Stomach (tissue), 9 donors: ENCODE measurements around the gene IPCEF1. TPM values are rescaled to one million over a fixed set of nuclear protein-coding genes. Genes with fewer than 3 reads are reported as not detected.

ENCODE experiments used
- DNase-seq, 2 donors: peaks; one replicate each; pipeline versions ENCODE4 v3.0.0 to v3.0.0-alpha.2; 2013 to 2019
- H3K27ac ChIP-seq, 5 donors: fragments of 200-600 bp in 4 of 5; sonication (generic) in 4 of 5; one replicate each; pipeline ENCODE4 v1.5.1; 2013 to 2019; ENCODE audit warnings: mild to moderate bottlenecking in 1 of 5, moderate library complexity in 1 of 5
- H3K27me3 ChIP-seq, 3 donors: fragments of 200-600 bp; sonication (generic); one replicate each; pipeline ENCODE4 v1.5.1; 2017 to 2019; ENCODE audit warnings: mixed run types in 1 of 3
- H3K36me3 ChIP-seq, 4 donors: fragments of 200-600 bp; sonication (generic); 1 replicate in 3 of 4; 2 replicates in 1 of 4; pipeline ENCODE4 v1.5.1; 2016 to 2019
- H3K4me1 ChIP-seq, 4 donors: fragments of 200-600 bp; sonication (generic); one replicate each; pipeline ENCODE4 v1.5.1; 2016 to 2019
- H3K4me3 ChIP-seq, 4 donors: fragments of 200-600 bp; sonication (generic) in 3 of 4; one replicate each; pipeline ENCODE4 v1.5.1; 2016 to 2019; ENCODE audit warnings: mild to moderate bottlenecking in 1 of 4
- H3K9me3 ChIP-seq, 4 donors: fragments of 200-600 bp; sonication (generic); one replicate each; pipeline ENCODE4 v1.5.1; 2016 to 2019
- EP300 ChIP-seq: sonication (generic); formaldehyde crosslinking; IDR thresholded peaks from one replicate; pipeline ENCODE4 v1.6.1; 2017; ENCODE audit warnings: antibody characterized with exemption
- POLR2A ChIP-seq, 4 donors: fragments of 450-650 bp; IDR thresholded peaks; one replicate each; pipeline ENCODE4 v1.6.1; 2016; ENCODE audit warnings: antibody characterized with exemption in 4 of 4, control low read depth in 2 of 4, mild to moderate bottlenecking in 1 of 4, moderate library complexity in 1 of 4
- POLR2AphosphoS5 ChIP-seq, 3 donors: sonication (generic); formaldehyde crosslinking; IDR thresholded peaks; one replicate each; pipeline ENCODE4 v1.6.1; 2016; ENCODE audit warnings: antibody characterized with exemption in 3 of 3
- WGBS, 5 donors: extraction: QIAGEN DNeasy Blood & Tissue Kit in 3 of 5; methylation state at CpG; one replicate each; pipeline versions ENCODE4 v1.1.5 to v1.1.7; 2013 to 2018; 5-methylcytosine and 5-hydroxymethylcytosine counted together
- intact Hi-C: fragments of 100-400 bp; cut with DNase I; formaldehyde crosslinking; loops from one replicate; pipeline ENCODE4 v1.15.1; 2023; ENCODE audit warnings: low total_unique reads
- polyA plus RNA-seq, 3 donors: library from polyadenylated mRNA; stranded (reverse); fragments of 200-250 nt; gene quantifications; one replicate each; pipeline ENCODE4 v1.2.3, GENCODE V29; 2013
- total RNA-seq, 5 donors: library from RNA; depleted of rRNA; stranded (reverse); fragments of >200 nt; gene quantifications; one replicate each; pipeline versions ENCODE4 v1.1.0 to v1.2.3, GENCODE V29; 2014 to 2016
- TF ChIP-seq, protein P1 (sequence below), 7 experiments: fragments of 450-650 bp in 4 of 7; fragments of 200-600 bp in 3 of 7; sonication (generic) in 3 of 7; IDR thresholded peaks; one replicate each; pipeline ENCODE4 v1.5.1; 2016 to 2019; ENCODE audit warnings: antibody characterized with exemption in 7 of 7, control low read depth in 2 of 7, mild to moderate bottlenecking in 1 of 7
- donor health status: healthy with polysubstance abuse.
- donor health status: Bipolar disorder and iron deficiency.
- donor health status: healthy.

IPCEF1 gene
- total and polyA plus RNA-seq, 8 donors = under 0.01 to 47.1 (median 1.4) TPM; not detected in 2

DNA sequence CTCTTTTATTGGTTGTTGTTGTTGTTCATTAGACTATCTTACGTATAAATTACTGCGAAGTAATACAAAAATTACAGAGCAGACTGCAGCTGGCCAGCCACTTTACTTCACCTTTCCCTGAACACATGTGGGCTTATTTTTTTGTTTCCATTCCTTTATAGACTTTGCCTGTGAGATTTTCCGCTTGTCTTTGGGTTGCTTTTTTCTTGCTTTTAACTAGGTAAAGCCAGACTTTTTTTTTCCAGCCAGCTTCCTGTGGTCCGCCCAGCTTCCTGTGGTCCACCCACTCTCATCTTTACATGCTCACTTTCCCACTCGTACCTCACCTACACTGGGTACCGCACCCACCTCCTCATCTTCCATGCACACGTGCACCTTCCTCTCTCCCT lies 79.0 kb downstream of the IPCEF1 start:
- H3K9me3 ChIP-seq = no peaks in the 10 kb centered on the region
- no peak for DNase-seq
- H3K27me3 ChIP-seq = no peaks in the 10 kb centered on the region
- intact Hi-C loops = no loop called here
- peak overlapping the region in 2 of 4 donors; percentile 7 to 10 for H3K4me3 ChIP-seq
- peaks cover 0 to 13% (median 4%) of the 10 kb centered on the region in 4 donors for H3K4me1 ChIP-seq
- TF ChIP-seq POLR2AphosphoS5 (IDR thresholded peaks at IDR 0.05) (no peak), POLR2A (IDR thresholded peaks at IDR 0.05) (no peak), EP300 (no peak)
- TF ChIP-seq, protein P1, sequence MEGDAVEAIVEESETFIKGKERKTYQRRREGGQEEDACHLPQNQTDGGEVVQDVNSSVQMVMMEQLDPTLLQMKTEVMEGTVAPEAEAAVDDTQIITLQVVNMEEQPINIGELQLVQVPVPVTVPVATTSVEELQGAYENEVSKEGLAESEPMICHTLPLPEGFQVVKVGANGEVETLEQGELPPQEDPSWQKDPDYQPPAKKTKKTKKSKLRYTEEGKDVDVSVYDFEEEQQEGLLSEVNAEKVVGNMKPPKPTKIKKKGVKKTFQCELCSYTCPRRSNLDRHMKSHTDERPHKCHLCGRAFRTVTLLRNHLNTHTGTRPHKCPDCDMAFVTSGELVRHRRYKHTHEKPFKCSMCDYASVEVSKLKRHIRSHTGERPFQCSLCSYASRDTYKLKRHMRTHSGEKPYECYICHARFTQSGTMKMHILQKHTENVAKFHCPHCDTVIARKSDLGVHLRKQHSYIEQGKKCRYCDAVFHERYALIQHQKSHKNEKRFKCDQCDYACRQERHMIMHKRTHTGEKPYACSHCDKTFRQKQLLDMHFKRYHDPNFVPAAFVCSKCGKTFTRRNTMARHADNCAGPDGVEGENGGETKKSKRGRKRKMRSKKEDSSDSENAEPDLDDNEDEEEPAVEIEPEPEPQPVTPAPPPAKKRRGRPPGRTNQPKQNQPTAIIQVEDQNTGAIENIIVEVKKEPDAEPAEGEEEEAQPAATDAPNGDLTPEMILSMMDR (IDR thresholded peaks at IDR 0.05) = no peak
- WGBS, 5 donors = 43 to 59% (median 47%) methylated on average over 7 of the region's 7 CpGs
- no peak overlapping the region for H3K27ac ChIP-seq
- H3K36me3 ChIP-seq = no peaks in the 10 kb centered on the region

DNA sequence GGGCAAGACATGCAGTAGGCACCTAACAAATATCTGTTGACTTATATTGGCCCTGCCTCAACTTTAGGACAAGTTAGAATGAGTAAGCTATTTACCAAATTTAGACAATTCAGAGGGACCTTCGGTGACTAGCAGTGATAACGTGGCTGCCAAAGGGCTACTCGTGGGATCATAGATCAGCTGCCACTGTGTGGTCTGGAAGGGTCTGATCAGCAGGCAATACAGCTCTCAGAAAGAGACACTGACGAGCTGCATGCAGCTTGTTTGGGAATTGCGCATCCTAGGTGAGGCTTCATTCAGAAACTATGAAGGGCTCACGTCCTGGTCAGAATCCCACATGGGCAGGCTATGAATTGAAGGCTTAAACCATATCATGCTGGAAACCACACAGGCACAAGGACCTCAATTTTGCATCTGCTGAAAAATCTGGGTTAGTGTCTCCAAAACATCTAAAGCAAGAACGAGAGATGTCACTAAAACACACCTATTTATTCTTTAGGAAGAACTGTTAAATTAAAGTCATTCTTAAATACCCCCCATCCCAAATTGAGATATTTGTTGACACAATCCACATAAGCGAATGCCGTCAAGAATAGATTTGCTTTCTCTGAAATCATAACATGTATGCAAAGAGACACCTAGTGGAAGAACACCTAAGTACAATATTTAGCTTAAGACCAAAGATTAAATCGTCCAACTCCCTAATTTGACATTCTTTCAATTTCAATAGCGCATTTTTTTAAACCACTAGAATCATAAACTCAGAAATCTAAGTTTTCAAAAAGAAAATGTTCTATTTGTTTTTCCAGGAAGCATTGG lies 79.6 kb downstream of the IPCEF1 start:
- intact Hi-C loops = no loop called here
- 29 to 43% (median 32%) methylated on average over 11 of the region's 11 CpGs for WGBS, 5 donors
- peak overlapping the region in 2 of 4 donors; percentile 7 to 10 for H3K4me3 ChIP-seq
- DNase-seq = peak in 1 of 2 donors; percentile 71
- peaks cover 0 to 13% (median 4%) of the 10 kb centered on the region in 4 donors for H3K4me1 ChIP-seq
- no peaks in the 10 kb centered on the region for H3K27me3 ChIP-seq
- no peaks in the 10 kb centered on the region for H3K9me3 ChIP-seq
- H3K36me3 ChIP-seq = no peaks in the 10 kb centered on the region
- TF ChIP-seq, protein P1 (IDR thresholded peaks at IDR 0.05) = peak in 5 of 7 experiments; percentile 28 to 68 (median 61)
- TF ChIP-seq POLR2AphosphoS5 (IDR thresholded peaks at IDR 0.05) (no peak), POLR2A (IDR thresholded peaks at IDR 0.05) (no peak)
- no peak overlapping the region for H3K27ac ChIP-seq

DNA sequence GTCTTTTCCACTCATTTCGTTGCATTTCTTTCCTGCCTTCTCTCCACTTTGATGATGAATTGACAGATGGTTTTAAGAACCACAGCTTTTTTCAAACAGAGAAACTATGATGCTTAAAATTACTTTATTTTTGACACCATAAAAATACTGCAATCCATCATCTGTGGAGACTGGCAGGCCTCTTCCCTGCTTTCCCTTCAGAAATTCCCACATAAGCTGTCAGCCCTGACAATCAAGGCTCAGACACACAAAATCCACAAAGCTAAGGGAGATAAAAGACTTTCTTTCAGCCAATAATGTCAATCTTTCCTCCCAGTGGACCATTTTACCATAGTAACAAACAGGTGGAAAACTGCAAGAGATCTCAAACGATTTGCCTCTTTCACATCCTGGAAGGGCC lies 82.4 kb downstream of the IPCEF1 start:
- no peaks in the 10 kb centered on the region for H3K36me3 ChIP-seq
- no peak for DNase-seq
- WGBS, 5 donors = 89 to 95% (median 92%) methylated on average over 2 of the region's 2 CpGs
- peaks cover 0 to 13% (median 4%) of the 10 kb centered on the region in 4 donors for H3K4me1 ChIP-seq
- H3K4me3 ChIP-seq = no peak overlapping the region
- TF ChIP-seq POLR2A (IDR thresholded peaks at IDR 0.05) (no peak), EP300 (no peak), POLR2AphosphoS5 (IDR thresholded peaks at IDR 0.05) (no peak)
- TF ChIP-seq, protein P1 (IDR thresholded peaks at IDR 0.05) = no peak
- H3K9me3 ChIP-seq = no peaks in the 10 kb centered on the region
- intact Hi-C loops = loop anchor here (5.0 kb wide), 1 partner anchor 127 kb away; no protein-coding TSS in a partner anchor
- H3K27ac ChIP-seq = no peak overlapping the region
- H3K27me3 ChIP-seq = no peaks in the 10 kb centered on the region

DNA sequence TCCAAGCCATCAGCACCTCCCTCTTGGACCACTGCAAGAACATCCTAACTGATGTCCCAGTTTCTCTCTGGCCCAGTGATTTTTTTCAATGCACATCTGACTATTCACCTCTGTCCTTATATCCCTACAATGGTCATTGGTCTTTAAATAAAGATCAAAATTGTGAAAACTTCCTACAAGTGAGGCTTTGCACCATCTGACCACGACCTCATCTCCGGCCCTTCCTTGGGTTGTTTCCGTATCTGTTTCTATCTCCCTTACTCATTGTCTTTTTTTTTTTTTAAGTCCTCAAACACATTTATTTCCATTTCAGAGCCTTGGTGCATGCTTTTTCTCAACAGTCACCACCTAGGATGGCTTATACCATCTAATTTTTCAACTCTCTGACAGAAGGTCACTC lies 88.1 kb downstream of the IPCEF1 start:
- TF ChIP-seq POLR2AphosphoS5 (IDR thresholded peaks at IDR 0.05) (no peak), EP300 (no peak), POLR2A (IDR thresholded peaks at IDR 0.05) (no peak)
- TF ChIP-seq, protein P1 (IDR thresholded peaks at IDR 0.05) = no peak
- no peak for DNase-seq
- H3K4me1 ChIP-seq = no peaks in the 10 kb centered on the region
- 73 to 94% (median 90%) methylated on average over 3 of the region's 3 CpGs for WGBS, 5 donors
- H3K4me3 ChIP-seq = no peak overlapping the region
- H3K27me3 ChIP-seq = no peaks in the 10 kb centered on the region
- H3K9me3 ChIP-seq = no peaks in the 10 kb centered on the region
- no peak overlapping the region for H3K27ac ChIP-seq
- H3K36me3 ChIP-seq = no peaks in the 10 kb centered on the region
- intact Hi-C loops = no loop called here
